ENCODE measurements around the gene GAN. TPM values are rescaled to one million over a fixed set of nuclear protein-coding genes. Genes with fewer than 3 reads are reported as not detected.

The GAN gene
- total and polyA plus RNA-seq, 10 donors: 0.54 to 10.3 (median 6.1) TPM

DNA sequence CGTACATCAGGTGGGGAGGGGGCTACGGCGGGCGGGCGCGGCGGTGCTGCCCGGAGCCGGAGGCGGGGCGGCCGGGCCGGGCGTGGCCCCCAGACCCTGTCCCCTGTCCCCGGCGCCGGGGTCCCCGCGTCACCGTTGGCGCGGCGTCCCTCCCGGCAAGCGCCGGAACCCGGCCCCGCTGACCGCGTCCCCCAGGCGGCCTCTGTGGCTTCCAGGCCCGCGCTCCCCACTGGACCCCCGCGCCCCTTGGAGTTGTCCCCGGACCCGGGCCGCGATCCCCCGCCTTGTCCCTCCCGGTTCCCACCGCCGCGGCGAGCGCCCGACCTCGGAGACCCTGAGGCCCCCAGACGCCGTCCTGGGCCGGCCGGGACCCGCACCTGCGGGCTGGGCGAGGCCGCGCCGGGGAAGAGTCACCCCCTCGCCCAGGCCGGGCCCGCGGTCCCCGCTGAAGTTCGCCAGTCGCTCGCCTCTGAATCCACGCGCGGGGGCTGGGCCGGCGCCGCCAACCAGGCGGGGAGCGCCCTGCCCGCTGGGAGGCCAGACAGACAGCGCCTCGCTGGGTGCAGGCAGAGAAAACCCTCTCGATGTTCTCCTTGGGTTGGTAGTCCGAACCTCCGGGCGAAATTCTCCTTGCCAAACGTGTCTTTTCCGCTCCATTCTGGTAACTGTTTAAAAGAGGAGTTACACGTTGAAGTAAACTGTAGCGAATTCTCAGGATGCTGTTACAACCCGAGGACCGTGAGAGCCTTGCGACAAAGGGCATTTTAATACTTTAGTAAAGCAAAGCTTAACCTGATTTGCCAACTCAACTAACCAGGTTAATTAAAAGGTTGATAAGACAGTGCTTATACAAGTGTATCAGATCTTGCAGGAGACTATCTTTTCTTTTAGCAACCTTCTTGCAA, 761 bp downstream of the GAN start:
- TF ChIP-seq, protein P1, sequence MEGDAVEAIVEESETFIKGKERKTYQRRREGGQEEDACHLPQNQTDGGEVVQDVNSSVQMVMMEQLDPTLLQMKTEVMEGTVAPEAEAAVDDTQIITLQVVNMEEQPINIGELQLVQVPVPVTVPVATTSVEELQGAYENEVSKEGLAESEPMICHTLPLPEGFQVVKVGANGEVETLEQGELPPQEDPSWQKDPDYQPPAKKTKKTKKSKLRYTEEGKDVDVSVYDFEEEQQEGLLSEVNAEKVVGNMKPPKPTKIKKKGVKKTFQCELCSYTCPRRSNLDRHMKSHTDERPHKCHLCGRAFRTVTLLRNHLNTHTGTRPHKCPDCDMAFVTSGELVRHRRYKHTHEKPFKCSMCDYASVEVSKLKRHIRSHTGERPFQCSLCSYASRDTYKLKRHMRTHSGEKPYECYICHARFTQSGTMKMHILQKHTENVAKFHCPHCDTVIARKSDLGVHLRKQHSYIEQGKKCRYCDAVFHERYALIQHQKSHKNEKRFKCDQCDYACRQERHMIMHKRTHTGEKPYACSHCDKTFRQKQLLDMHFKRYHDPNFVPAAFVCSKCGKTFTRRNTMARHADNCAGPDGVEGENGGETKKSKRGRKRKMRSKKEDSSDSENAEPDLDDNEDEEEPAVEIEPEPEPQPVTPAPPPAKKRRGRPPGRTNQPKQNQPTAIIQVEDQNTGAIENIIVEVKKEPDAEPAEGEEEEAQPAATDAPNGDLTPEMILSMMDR (IDR thresholded peaks at IDR 0.05 in 8 of 11, conservative IDR thresholded peaks at IDR 0.05 in 3 of 11): peak in 1 of 11 experiments; percentile 13
- TF ChIP-seq POLR2A (IDR thresholded peaks at IDR 0.05): no peak
- TF ChIP-seq POLR2AphosphoS5 (IDR thresholded peaks at IDR 0.05): peak in 2 of 3 donors; percentile 43 to 62
- Histone ChIP-seq H3K27ac (peak overlapping the region; percentile 72 to 93 (median 91)), H3K4me3 (peak overlapping the region; percentile 57 to 98 (median 90)), H3K36me3 (peaks cover 0 to 15% (median 0%) of the 10 kb centered on the region in 6 donors), H3K9me3 (no peaks in the 10 kb centered on the region), H3K27me3 (replicated peaks in 1 of 7) (no peaks in the 10 kb centered on the region), H3K4me1 (peaks cover 17 to 79% (median 39%) of the 10 kb centered on the region in 6 donors)
- peak; percentile 90 for DNase-seq
- intact Hi-C loops (cut with DNase I; ENCODE audit: low total_unique reads): no loop called here
- WGBS, 5 donors: 1 to 6% (median 1%) methylated on average over 20 to 88 of the region's 88 CpGs

DNA sequence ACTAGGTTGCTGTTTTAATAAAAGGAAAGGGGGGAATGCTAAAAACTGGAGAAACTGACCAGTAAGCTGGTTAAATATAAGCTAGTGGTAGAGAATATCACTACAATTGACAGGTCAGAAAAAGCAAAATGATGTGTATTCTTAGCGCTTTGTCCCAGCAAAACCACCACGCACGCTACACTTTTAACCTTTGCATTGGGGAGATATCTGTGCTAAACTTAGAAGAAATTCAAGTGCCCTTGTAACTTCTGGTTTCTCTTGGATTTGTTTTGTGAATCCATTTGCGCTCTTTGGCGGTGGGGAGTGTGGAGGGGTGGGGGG, 1.4 kb downstream of the GAN start:
- TF ChIP-seq POLR2A (IDR thresholded peaks at IDR 0.05) (no peak), POLR2AphosphoS5 (IDR thresholded peaks at IDR 0.05) (no peak)
- TF ChIP-seq, protein P1 (IDR thresholded peaks at IDR 0.05 in 8 of 11, conservative IDR thresholded peaks at IDR 0.05 in 3 of 11): no peak
- no peak for DNase-seq
- WGBS, 5 donors: 88 to 94% (median 91%) methylated on average over 5 of the region's 5 CpGs
- Histone ChIP-seq H3K27me3 (replicated peaks in 1 of 7) (no peaks in the 10 kb centered on the region), H3K36me3 (peaks cover 0 to 15% (median 0%) of the 10 kb centered on the region in 6 donors), H3K9me3 (no peaks in the 10 kb centered on the region), H3K27ac (no peak overlapping the region), H3K4me3 (peak overlapping the region in 5 of 8 donors; percentile 74 to 98 (median 94)), H3K4me1 (peaks cover 17 to 73% (median 39%) of the 10 kb centered on the region in 6 donors)
- intact Hi-C loops (cut with DNase I; ENCODE audit: low total_unique reads): no loop called here

DNA sequence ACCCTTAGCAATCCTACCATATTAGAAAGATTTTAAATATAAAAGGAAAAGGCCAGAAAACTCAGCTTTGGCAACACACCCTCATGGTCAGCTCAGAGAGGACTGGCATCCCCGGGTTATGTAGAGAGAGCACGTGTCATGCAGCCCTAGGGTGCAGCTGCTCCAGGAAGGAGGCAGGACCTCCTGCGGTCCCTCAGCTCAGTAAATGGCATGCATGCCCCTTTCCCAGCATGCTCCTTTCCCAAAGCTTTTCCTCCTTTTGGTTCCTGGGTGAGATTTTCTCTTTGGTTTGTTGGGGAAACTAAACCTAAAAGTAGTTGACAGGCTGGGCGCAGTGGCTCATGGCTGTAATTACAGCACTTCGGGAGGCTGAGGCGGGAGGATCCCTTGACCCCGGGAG, 3.9 kb downstream of the GAN start:
- TF ChIP-seq, protein P1 (IDR thresholded peaks at IDR 0.05 in 8 of 11, conservative IDR thresholded peaks at IDR 0.05 in 3 of 11): no peak
- TF ChIP-seq POLR2A (IDR thresholded peaks at IDR 0.05): no peak
- TF ChIP-seq POLR2AphosphoS5 (IDR thresholded peaks at IDR 0.05): no peak
- peaks cover 12 to 49% (median 27%) of the 10 kb centered on the region in 6 donors for H3K4me1 ChIP-seq
- no peaks in the 10 kb centered on the region for H3K27me3 ChIP-seq (replicated peaks in 1 of 7)
- DNase-seq: no peak
- H3K4me3 ChIP-seq: no peak overlapping the region
- intact Hi-C loops (cut with DNase I; ENCODE audit: low total_unique reads): no loop called here
- H3K9me3 ChIP-seq: no peaks in the 10 kb centered on the region
- 81 to 94% (median 90%) methylated on average over 7 of the region's 7 CpGs for WGBS, 5 donors
- H3K36me3 ChIP-seq: no peaks in the 10 kb centered on the region
- H3K27ac ChIP-seq: no peak overlapping the region

DNA sequence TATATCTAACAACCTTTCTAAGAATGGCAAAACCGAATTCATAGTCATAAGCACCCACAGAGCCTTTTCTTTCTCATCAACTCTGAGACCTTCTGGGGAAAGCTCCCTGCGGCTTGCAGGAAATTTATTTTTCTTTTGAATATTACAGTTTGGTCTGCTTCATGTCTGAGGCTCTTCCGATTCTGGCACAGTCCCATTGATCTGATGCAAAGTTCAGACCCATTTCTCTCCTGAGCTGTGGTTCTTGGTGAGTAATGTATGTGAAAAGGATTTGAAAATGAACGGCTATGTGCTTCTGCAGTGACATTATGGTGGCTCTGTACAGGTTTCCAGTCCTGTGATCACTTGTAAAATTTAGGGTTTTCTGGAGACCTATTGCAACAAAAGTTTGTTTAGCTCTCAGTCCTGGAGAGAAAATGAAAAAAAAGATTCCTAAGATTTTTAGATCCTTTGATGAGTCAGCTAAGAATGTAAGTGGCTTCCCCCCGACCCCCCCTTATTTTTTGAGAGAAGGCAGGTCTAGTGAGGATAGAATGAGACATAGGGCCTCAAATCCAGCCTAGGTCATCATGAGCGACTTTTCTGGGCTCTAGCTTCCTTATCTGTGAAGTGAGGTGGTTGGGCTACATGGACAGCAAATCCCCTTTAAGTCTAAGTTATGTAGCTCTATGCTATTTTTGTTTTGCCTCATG, 4.6 kb downstream of the GAN start:
- H3K36me3 ChIP-seq: no peaks in the 10 kb centered on the region
- no peaks in the 10 kb centered on the region for H3K9me3 ChIP-seq
- no peak for DNase-seq
- H3K4me3 ChIP-seq: no peak overlapping the region
- 68 to 83% (median 76%) methylated on average over 6 of the region's 6 CpGs for WGBS, 5 donors
- H3K4me1 ChIP-seq: peaks cover 5 to 42% (median 22%) of the 10 kb centered on the region in 6 donors
- no peaks in the 10 kb centered on the region for H3K27me3 ChIP-seq (replicated peaks in 1 of 7)
- H3K27ac ChIP-seq: no peak overlapping the region
- TF ChIP-seq, protein P1 (IDR thresholded peaks at IDR 0.05 in 8 of 11, conservative IDR thresholded peaks at IDR 0.05 in 3 of 11): no peak
- TF ChIP-seq POLR2AphosphoS5 (IDR thresholded peaks at IDR 0.05) (no peak), POLR2A (IDR thresholded peaks at IDR 0.05) (no peak)
- intact Hi-C loops (cut with DNase I; ENCODE audit: low total_unique reads): no loop called here

Measured in spleen (tissue), 11 donors.